GM12878 (cell line): ENCODE results near the gene SEC14L6. TPM values are rescaled to one million over a fixed set of nuclear protein-coding genes. Genes with fewer than 3 reads are reported as not detected.

ENCODE experiments used
- ATAC-seq: fragments of 200-7000 bp; cut with Tn5 transposase; 3 replicates; pipeline ENCODE4 v1.9.1; 2020; ENCODE audit warnings: mild to moderate bottlenecking, moderate library complexity
- BruUV-seq: library from RNA; stranded (reverse); fragments of 400-500 nt; replicated peaks from 2 replicates; lab custom pipeline; 2021; lab: Mats Ljungman, UMichigan
- CTCF ChIA-PET: fragments of 300-600 bp; sonication (Branson Sonifier 250); formaldehyde crosslinking; extraction: SDS; loops from one replicate; lab custom pipeline; 2021; ENCODE audit warnings: inconsistent platforms; lab: Yijun Ruan, JAX
- POLR2A ChIA-PET: fragments of 350-600 bp; formaldehyde crosslinking; extraction: SDS; loops from one replicate; lab custom pipeline; 2021; ENCODE audit warnings: inconsistent platforms; lab: Charles Lee
- RAD21 ChIA-PET: fragments of 300-600 bp; sonication (Branson Sonifier 250); formaldehyde crosslinking; loops from one replicate; lab custom pipeline; 2023; ENCODE audit warnings: antibody characterized with exemption; ENCODE audit not compliant: unreplicated experiment; lab: Charles Lee
- SMC1A ChIA-PET: fragments of 300-600 bp; sonication (Branson Sonifier 250); formaldehyde crosslinking; loops from one replicate; lab custom pipeline; 2023; ENCODE audit not compliant: unreplicated experiment, uncharacterized antibody; lab: Charles Lee
- DNase-seq: peaks from one replicate; pipeline ENCODE4 v3.0.0-alpha.2; 2011; ENCODE audit warnings: low read depth, low spot score
- FAIRE-seq: peaks from 3 replicates; lab custom pipeline; 2011; peaks lifted over from hg19 to GRCh38; lab: Jason Lieb, UNC
- H2AFZ ChIP-seq: 2 replicates; pipeline ENCODE4 v1.6.0; 2011; ENCODE audit warnings: low read depth, low read length, control low read depth; ENCODE audit not compliant: control insufficient read depth
- H3K27ac ChIP-seq: 2 replicates; pipeline ENCODE4 v1.5.1; 2011; ENCODE audit warnings: control low read depth; ENCODE audit not compliant: control insufficient read depth, insufficient read depth
- H3K27me3 ChIP-seq, 2 experiments: replicated peaks in 1 of 2; 2 replicates each; pipeline versions ENCODE4 v1.6.0 to v1.6.1; 2011; ENCODE audit warnings: low read length in 1 of 2; ENCODE audit not compliant: control insufficient read depth in 2 of 2, insufficient read depth in 2 of 2
- H3K36me3 ChIP-seq, 2 experiments: 2 replicates each; pipeline ENCODE4 v1.5.1; 2011; ENCODE audit warnings: low read length in 1 of 2; ENCODE audit not compliant: control insufficient read depth in 2 of 2, insufficient read depth in 2 of 2
- H3K4me1 ChIP-seq: 2 replicates; pipeline ENCODE4 v1.6.1; 2011; ENCODE audit warnings: mild to moderate bottlenecking, low read length, moderate library complexity, mixed read lengths; ENCODE audit not compliant: control insufficient read depth, insufficient read depth
- H3K4me2 ChIP-seq: 2 replicates; pipeline ENCODE4 v1.6.0; 2011; ENCODE audit warnings: control low read depth; ENCODE audit not compliant: control insufficient read depth, insufficient read depth
- H3K4me3 ChIP-seq: fragments of 200-600 bp; sonication (generic); 2 replicates; pipeline ENCODE4 v1.5.1; 2016
- H3K79me2 ChIP-seq: 2 replicates; pipeline ENCODE4 v1.6.0; 2011; ENCODE audit warnings: low read length; ENCODE audit not compliant: control insufficient read depth, insufficient read depth
- H3K9ac ChIP-seq: 2 replicates; pipeline ENCODE4 v1.8.0; 2011; ENCODE audit warnings: low read length, control low read depth, mixed read lengths; ENCODE audit not compliant: control insufficient read depth, insufficient read depth
- H3K9me3 ChIP-seq: replicated peaks from 3 replicates; pipeline ENCODE4 v1.5.1; 2011; ENCODE audit warnings: mild to moderate bottlenecking, low read length; ENCODE audit not compliant: control insufficient read depth, insufficient read depth
- H4K20me1 ChIP-seq: 2 replicates; pipeline ENCODE4 v1.6.0; 2011; ENCODE audit not compliant: control insufficient read depth, insufficient read depth
- ATF3 ChIP-seq: IDR thresholded peaks from 2 replicates; pipeline ENCODE4 v1.6.1; 2011; ENCODE audit warnings: low read depth, mild to moderate bottlenecking, low read length, moderate library complexity, borderline replicate concordance; ENCODE audit errors: extremely low read depth
- E2F8 ChIP-seq: fragments of 450-650 bp; IDR thresholded peaks from 2 replicates; pipeline ENCODE4 v1.6.1; 2018; ENCODE audit warnings: mild to moderate bottlenecking, low read depth, moderate library complexity; ENCODE audit not compliant: partially characterized antibody
- MEF2B ChIP-seq: fragments of 450-650 bp; IDR thresholded peaks from 2 replicates; pipeline ENCODE4 v1.6.1; 2018; ENCODE audit warnings: mild to moderate bottlenecking, moderate library complexity; ENCODE audit not compliant: partially characterized antibody, poor library complexity, severe bottlenecking
- NRF1 ChIP-seq: conservative IDR thresholded peaks from 2 replicates; pipeline ENCODE4 v1.6.1; 2011; ENCODE audit warnings: mild to moderate bottlenecking, low read depth, low read length, improper control_type of control experiment
- USF2 ChIP-seq: IDR thresholded peaks from 2 replicates; pipeline ENCODE4 v1.6.1; 2011; ENCODE audit warnings: low read depth, low read length, improper control_type of control experiment, borderline replicate concordance
- WGBS: methylation state at CpG from one replicate; pipeline ENCODE4 v1.1.6; 2016; ENCODE audit warnings: low lambda C conversion rate; ENCODE audit not compliant: insufficient replicate concordance, insufficient coverage; ENCODE audit errors: missing lambda C conversion rate; 5-methylcytosine and 5-hydroxymethylcytosine counted together
- in situ Hi-C: fragments of 300-500 bp; cut with MboI; formaldehyde crosslinking; loops from 9 replicates; pipeline ENCODE4 v1.14.3; 2018; ENCODE audit warnings: mixed read lengths
- intact Hi-C: fragments of 100-400 bp; cut with micrococcal nuclease; formaldehyde crosslinking; loops from one replicate; pipeline ENCODE4 v1.14.2; 2022; ENCODE audit not compliant: unreplicated experiment
- polyA plus RNA-seq, 11 experiments: library from polyadenylated mRNA; depleted of rRNA in 4 of 11; unstranded in 6 of 11; stranded (reverse) in 5 of 11; fragments of >200 nt; fragmentation: Nextera tagmentation in 4 of 11; fragmentation: Illumina TruSeq in 1 of 11; extraction: Ambion mirVana in 4 of 11; extraction: Trizol in 1 of 11; gene quantifications; 1 replicate in 1 of 11; 2 replicates in 10 of 11; pipeline versions ENCODE4 v1.2.1 to v1.2.3, GENCODE V29; 2011 to 2016; ENCODE audit warnings: inconsistent platforms in 2 of 11, missing spikeins in 2 of 11, low read depth in 1 of 11
- total RNA-seq, 4 experiments: library from RNA; depleted of rRNA in 3 of 4; stranded (reverse); fragments of >200 nt in 3 of 4; fragmentation: Illumina TruSeq in 1 of 4; extraction: Trizol in 1 of 4; gene quantifications; 2 replicates each; pipeline versions ENCODE4 v1.2.1 to v1.2.3, GENCODE V29; 2013 to 2021

SEC14L6 gene
- total and polyA plus RNA-seq, 10 of the 15 experiments (the other 5 are each of a cell fraction or from before 2014, with no cell fraction given): not detected

- in situ Hi-C loops (no loop called here), intact Hi-C loops (no loop called here)
- H3K9me3 ChIP-seq: no peaks in the 10 kb centered on the region
- no peaks in the 10 kb centered on the region for H4K20me1 ChIP-seq
- 46% methylated on average over 5 of the region's 5 CpGs for WGBS
- no peak overlapping the region for H3K4me3 ChIP-seq
- no peak overlapping the region for H3K4me2 ChIP-seq
- POLR2A ChIA-PET: no interaction called here
- CTCF ChIA-PET: no interaction called here
- no peak for DNase-seq
- no peak for TF ChIP-seq NRF1
- H3K9ac ChIP-seq: no peak overlapping the region
- H3K4me1 ChIP-seq: no peaks in the 10 kb centered on the region
- H3K27ac ChIP-seq: no peak overlapping the region
- no peaks in the 10 kb centered on the region for H3K79me2 ChIP-seq
- ATAC-seq: no peak
- SMC1A ChIA-PET: no interaction called here
- H3K27me3 ChIP-seq: peaks cover 0 to 4% of the 10 kb centered on the region in 2 experiments; a peak in 2 of 4 replicates
- BruUV-seq: no TSS peak
- H3K36me3 ChIP-seq: no peaks in the 10 kb centered on the region
- no peak for FAIRE-seq
- RAD21 ChIA-PET: no interaction called here
- no peak overlapping the region for H2AFZ ChIP-seq
Measured at GRCh38 chr22:30521368-30522156, 25.0 kb downstream of the SEC14L6 start.

- Histone ChIP-seq H3K4me2 (no peak overlapping the region), H3K27ac (no peak overlapping the region), H4K20me1 (no peaks in the 10 kb centered on the region), H3K79me2 (no peaks in the 10 kb centered on the region), H3K27me3 (peaks cover 0 to 3% of the 10 kb centered on the region in 2 experiments; a peak in 2 of 4 replicates), H3K4me1 (no peaks in the 10 kb centered on the region), H3K9ac (no peak overlapping the region), H3K9me3 (no peaks in the 10 kb centered on the region), H3K36me3 (no peaks in the 10 kb centered on the region), H3K4me3 (no peak overlapping the region), H2AFZ (no peak overlapping the region)
- ChIA-PET SMC1A (no interaction called here), RAD21 (interaction anchor here (0.7 kb wide), 1 partner anchor 10 kb away, joined by 3 read pairs; no protein-coding TSS in a partner anchor), POLR2A (no interaction called here), CTCF (no interaction called here)
- WGBS: 50% methylated on average over 7 of the region's 7 CpGs
- intact Hi-C loops: no loop called here
- no peak for ATAC-seq
- in situ Hi-C loops: no loop called here
- DNase-seq: no peak
- no TSS peak for BruUV-seq
- TF ChIP-seq USF2 (no peak), MEF2B (no peak), ATF3 (no peak), E2F8 (no peak)
- no peak for FAIRE-seq
Measured at GRCh38 chr22:30519842-30520425, 26.6 kb downstream of the SEC14L6 start.
